Central memory CD8-positive, alpha-beta T cell (primary cell): ENCODE data around the gene TNFRSF11A.

Experiments
- ATAC-seq: fragments of 150-1000 bp; cut with Tn5 transposase; replicated peaks from 2 replicates; pipeline ENCODE4 v1.10.0; 2022; ENCODE audit warnings: mild to moderate bottlenecking, moderate FRiP score, moderate number of reproducible peaks; ENCODE audit not compliant: poor library complexity, severe bottlenecking; ENCODE audit errors: extremely low read depth
- DNase-seq, 2 donors: peaks; one replicate each; pipeline ENCODE4 v3.0.0; 2021; ENCODE audit warnings: low spot score in 2 of 2
- H3K27ac Mint-ChIP-seq: one replicate; pipeline ENCODE4 v1.8.0; 2022; ENCODE audit warnings: low read depth, mild to moderate bottlenecking, moderate library complexity, mixed read lengths
- H3K27me3 Mint-ChIP-seq: one replicate; pipeline ENCODE4 v1.8.0; 2022; ENCODE audit warnings: mixed read lengths
- H3K36me3 Mint-ChIP-seq: one replicate; pipeline ENCODE4 v1.8.0; 2022; ENCODE audit warnings: mild to moderate bottlenecking, moderate library complexity, mixed read lengths; ENCODE audit not compliant: insufficient read depth
- H3K4me1 Mint-ChIP-seq: one replicate; pipeline ENCODE4 v1.8.0; 2022; ENCODE audit warnings: mixed read lengths
- H3K4me3 Mint-ChIP-seq: one replicate; pipeline ENCODE4 v1.8.0; 2022; ENCODE audit warnings: mild to moderate bottlenecking, moderate library complexity, mixed read lengths
- H3K9me3 Mint-ChIP-seq: one replicate; pipeline ENCODE4 v1.8.0; 2022; ENCODE audit warnings: mixed read lengths

TNFRSF11A gene

DNA sequence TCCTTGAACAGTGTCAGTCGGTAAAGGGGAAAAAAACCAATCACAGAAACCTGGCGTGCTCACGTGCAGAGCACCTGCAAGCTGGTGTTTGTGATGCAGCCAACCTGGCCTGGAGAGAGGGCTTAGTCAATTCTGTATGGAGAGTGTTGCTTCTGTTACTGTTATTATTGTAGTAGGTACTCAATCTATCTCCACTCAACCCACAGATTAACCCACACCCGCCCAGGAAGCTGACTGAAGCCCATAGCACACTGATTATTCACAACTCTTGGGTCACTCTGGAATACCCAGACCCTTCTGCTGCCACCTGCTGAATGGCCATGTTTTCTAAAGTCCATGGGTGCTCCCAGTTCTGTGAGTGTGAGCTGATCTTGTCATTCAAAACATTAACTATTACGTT lies 53.9 kb downstream of the TNFRSF11A start:
- no peak overlapping the region for H3K27ac Mint-ChIP-seq
- DNase-seq (no peak), ATAC-seq (no peak)
- no peaks in the 10 kb centered on the region for H3K4me1 Mint-ChIP-seq
- H3K9me3 Mint-ChIP-seq: no peaks in the 10 kb centered on the region
- peaks cover 4% of the 10 kb centered on the region for H3K36me3 Mint-ChIP-seq
- H3K4me3 Mint-ChIP-seq: no peak overlapping the region
- H3K27me3 Mint-ChIP-seq: peaks cover 16% of the 10 kb centered on the region

DNA sequence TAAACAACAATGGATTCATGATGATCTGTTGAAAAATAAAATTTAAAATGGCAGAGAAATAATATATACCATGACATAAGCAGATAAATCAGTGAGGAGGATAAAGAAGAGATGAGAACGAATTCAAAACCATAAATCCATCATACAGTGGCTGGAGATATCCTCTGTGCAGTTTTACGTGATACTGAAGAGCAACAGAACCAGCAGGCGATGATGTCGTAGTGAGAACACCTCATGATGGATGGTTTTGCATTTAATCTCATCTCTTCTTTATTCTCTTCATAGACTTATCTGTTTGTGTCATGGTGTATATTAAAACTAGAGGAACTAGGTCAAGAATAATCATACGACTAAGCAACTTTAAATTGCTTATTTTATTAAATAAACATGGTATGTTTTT lies 56.3 kb downstream of the TNFRSF11A start:
- Mint-ChIP-seq H3K4me3 (no peak overlapping the region), H3K36me3 (peaks cover 5% of the 10 kb centered on the region), H3K27me3 (peaks cover 24% of the 10 kb centered on the region), H3K4me1 (no peaks in the 10 kb centered on the region), H3K9me3 (no peaks in the 10 kb centered on the region), H3K27ac (no peak overlapping the region)
- DNase-seq (no peak), ATAC-seq (no peak)

DNA sequence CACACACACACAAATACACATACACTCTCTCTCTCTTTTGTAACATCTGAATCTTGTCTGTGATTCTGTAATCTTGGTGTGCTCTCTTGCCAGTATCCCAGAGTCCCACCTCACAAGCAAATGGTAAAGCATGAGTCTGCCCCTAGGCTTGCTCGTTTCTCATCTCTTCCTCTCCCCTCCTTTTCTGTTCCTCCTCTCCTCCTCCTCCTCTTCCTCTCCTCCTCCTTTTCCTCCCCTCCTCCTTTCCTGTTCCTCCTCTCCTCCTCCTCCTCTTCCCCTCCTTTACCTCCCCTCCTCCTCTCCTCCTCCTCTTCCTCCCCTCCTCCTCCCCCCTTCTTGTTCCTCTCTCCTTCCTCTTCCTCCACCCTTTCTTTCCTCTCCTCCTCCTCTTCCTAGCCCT lies 59.0 kb downstream of the TNFRSF11A start:
- Mint-ChIP-seq H3K4me3 (no peak overlapping the region), H3K36me3 (peaks cover 3% of the 10 kb centered on the region), H3K4me1 (no peaks in the 10 kb centered on the region), H3K27me3 (peaks cover 31% of the 10 kb centered on the region), H3K9me3 (no peaks in the 10 kb centered on the region), H3K27ac (no peak overlapping the region)
- ATAC-seq (no peak), DNase-seq (no peak)

DNA sequence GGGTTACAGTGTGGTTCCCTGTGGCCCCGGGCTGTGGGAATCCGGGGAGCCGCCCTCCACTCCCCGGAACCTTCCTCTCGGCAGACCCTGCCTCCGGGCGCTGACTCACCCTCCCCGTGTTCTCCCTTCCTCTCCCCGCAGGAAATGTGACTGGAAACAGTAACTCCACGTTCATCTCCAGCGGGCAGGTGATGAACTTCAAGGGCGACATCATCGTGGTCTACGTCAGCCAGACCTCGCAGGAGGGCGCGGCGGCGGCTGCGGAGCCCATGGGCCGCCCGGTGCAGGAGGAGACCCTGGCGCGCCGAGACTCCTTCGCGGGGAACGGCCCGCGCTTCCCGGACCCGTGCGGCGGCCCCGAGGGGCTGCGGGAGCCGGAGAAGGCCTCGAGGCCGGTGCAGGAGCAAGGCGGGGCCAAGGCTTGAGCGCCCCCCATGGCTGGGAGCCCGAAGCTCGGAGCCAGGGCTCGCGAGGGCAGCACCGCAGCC lies 59.5 kb downstream of the TNFRSF11A start:
- DNase-seq (no peak), ATAC-seq (no peak)
- Mint-ChIP-seq H3K4me1 (no peaks in the 10 kb centered on the region), H3K27ac (no peak overlapping the region), H3K4me3 (no peak overlapping the region), H3K36me3 (peaks cover 3% of the 10 kb centered on the region), H3K9me3 (no peaks in the 10 kb centered on the region), H3K27me3 (peaks cover 36% of the 10 kb centered on the region)

DNA sequence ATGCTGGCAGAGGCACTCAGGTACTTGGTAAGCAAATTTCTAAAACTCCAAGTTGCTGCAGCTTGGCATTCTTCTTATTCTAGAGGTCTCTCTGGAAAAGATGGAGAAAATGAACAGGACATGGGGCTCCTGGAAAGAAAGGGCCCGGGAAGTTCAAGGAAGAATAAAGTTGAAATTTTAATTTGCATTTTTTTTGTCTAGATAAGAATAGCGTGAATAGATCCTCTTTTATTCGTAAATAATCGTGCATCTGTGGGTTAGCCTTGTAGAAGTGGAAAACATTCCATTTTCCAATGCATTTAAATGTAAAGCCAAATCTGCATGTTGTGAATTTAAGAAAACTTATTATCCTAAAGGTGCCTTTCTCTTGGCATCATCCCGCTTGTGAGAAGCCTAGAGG lies 61.0 kb downstream of the TNFRSF11A start:
- Mint-ChIP-seq H3K27ac (no peak overlapping the region), H3K4me1 (no peaks in the 10 kb centered on the region), H3K27me3 (peaks cover 48% of the 10 kb centered on the region), H3K9me3 (peaks cover 4% of the 10 kb centered on the region), H3K36me3 (peaks cover 3% of the 10 kb centered on the region), H3K4me3 (no peak overlapping the region)
- ATAC-seq: no peak
- no peak for DNase-seq

DNA sequence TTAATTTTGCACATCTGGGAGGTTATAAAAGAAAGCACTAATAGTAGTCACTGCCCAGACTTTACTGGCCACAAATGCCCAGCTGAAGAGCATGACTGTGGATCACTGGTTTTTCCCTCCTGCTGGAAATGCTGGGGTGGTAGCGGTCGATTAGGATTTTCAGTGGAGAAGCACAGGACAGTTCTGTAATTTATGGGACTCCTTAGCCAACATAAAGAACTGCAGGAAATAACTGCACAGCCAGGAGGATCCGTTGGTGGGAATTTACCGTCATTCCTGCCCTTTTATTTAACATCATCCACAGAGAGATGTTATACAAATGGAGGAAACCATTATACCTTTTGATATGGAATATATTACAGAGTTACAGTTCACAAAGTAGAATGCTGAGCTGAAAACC lies 61.5 kb downstream of the TNFRSF11A start:
- ATAC-seq (no peak), DNase-seq (no peak)
- peaks cover 53% of the 10 kb centered on the region for H3K27me3 Mint-ChIP-seq
- peaks cover 3% of the 10 kb centered on the region for H3K36me3 Mint-ChIP-seq
- H3K4me1 Mint-ChIP-seq: no peaks in the 10 kb centered on the region
- no peak overlapping the region for H3K27ac Mint-ChIP-seq
- H3K4me3 Mint-ChIP-seq: no peak overlapping the region
- peaks cover 5% of the 10 kb centered on the region for H3K9me3 Mint-ChIP-seq

DNA sequence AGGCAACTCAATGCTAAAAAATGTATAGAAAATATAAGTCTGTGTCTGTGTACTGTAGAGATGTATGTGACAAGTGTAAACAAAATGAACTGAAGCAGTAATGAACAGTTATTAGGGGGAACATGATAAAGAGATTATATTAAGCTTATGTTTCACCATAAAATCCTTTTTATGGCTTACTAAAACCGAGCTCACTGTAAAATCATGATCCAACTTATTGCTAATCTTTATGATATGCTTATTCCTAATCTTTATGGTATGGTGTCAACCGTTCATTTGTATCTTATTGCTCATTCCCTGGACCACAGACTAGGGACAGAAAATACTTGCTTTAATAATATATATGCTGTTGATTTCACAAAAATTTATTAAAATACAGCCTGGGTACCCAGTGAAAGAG lies 62.1 kb downstream of the TNFRSF11A start:
- peaks cover 1% of the 10 kb centered on the region for H3K36me3 Mint-ChIP-seq
- H3K4me1 Mint-ChIP-seq: no peaks in the 10 kb centered on the region
- H3K27me3 Mint-ChIP-seq: peaks cover 54% of the 10 kb centered on the region
- peaks cover 5% of the 10 kb centered on the region for H3K9me3 Mint-ChIP-seq
- H3K27ac Mint-ChIP-seq: no peak overlapping the region
- no peak for ATAC-seq
- H3K4me3 Mint-ChIP-seq: no peak overlapping the region
- no peak for DNase-seq

DNA sequence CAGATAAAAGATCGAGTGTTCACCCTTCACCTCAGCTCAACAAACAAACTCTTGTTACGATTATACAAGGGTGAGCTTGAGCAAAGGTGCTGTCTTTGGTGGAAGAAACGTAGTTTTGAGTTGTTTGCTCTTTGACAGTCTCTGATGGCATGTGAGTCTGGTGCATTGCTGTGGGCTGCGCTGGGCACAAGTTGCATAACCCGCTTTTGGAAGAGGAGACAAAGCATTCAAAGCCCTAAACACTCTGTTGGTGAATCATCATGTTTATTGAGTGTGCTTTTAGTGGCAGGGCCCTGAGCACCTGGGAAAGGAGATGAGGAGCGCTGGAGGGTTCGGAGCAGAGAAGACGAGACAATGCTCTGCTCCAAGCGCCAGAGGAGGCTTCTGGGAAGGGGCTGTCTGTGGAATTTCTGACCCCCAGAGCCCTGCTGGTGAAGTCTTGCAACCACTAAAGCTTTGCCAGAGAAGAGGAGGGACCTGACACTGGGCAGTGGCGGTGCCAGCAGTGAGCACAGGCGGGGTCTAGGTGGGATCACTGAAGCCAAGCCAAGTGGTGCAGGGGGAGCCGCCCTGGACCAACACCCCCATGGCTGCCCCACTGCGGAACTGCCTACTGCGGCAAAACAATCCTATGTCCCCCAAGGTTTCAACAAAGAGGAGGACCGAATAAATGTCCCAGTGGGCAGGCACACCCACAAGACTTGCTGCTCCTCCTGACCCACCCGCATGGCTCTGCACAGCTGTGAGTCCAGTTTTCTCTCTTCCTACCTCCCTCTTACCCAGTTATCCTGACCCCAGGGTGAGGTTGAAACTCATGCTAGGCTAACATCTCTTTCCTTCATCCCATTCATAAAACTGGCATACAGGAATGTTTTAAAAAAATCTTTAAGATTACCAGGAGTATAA lies 64.0 kb downstream of the TNFRSF11A start:
- no peaks in the 10 kb centered on the region for H3K4me1 Mint-ChIP-seq
- H3K36me3 Mint-ChIP-seq: peaks cover 1% of the 10 kb centered on the region
- ATAC-seq (no peak), DNase-seq (no peak)
- H3K4me3 Mint-ChIP-seq: no peak overlapping the region
- peaks cover 5% of the 10 kb centered on the region for H3K9me3 Mint-ChIP-seq
- peaks cover 58% of the 10 kb centered on the region for H3K27me3 Mint-ChIP-seq
- H3K27ac Mint-ChIP-seq: no peak overlapping the region

DNA sequence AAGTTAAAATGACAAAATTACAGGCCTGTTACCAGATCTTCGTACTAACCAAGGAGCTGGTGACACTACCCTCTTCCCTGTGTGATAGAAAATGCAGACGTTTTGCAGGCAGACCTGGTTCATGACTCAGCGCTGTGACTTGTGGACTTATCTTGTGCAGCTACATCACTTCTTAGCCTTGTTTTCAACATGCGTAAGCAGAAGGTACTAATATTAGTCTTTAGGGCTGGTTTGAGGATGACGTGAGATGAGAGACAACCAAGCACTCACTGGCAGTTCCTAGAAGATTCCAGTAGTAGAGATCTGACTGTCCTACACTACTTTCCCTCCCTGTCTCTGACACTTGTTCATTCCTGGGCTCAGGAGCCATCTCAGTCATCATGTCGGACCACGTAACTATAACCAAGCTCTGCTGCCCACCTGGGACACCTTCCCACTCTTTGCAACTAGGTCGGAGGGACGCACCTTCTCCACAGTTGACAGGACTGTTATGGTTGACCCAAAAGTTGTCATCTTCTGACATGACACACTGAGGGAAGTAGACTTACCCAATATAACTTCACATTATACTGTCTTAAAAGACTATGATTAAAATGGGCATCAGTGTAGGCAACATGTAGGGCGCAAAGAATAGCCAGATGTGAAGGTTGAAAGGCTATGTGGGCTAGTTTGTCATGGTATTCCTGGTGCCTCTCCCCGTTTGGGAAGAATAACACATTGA lies 64.8 kb downstream of the TNFRSF11A start:
- Mint-ChIP-seq H3K27ac (no peak overlapping the region), H3K27me3 (peaks cover 61% of the 10 kb centered on the region), H3K4me1 (no peaks in the 10 kb centered on the region), H3K9me3 (peaks cover 5% of the 10 kb centered on the region), H3K36me3 (no peaks in the 10 kb centered on the region), H3K4me3 (no peak overlapping the region)
- no peak for ATAC-seq
- DNase-seq: no peak

DNA sequence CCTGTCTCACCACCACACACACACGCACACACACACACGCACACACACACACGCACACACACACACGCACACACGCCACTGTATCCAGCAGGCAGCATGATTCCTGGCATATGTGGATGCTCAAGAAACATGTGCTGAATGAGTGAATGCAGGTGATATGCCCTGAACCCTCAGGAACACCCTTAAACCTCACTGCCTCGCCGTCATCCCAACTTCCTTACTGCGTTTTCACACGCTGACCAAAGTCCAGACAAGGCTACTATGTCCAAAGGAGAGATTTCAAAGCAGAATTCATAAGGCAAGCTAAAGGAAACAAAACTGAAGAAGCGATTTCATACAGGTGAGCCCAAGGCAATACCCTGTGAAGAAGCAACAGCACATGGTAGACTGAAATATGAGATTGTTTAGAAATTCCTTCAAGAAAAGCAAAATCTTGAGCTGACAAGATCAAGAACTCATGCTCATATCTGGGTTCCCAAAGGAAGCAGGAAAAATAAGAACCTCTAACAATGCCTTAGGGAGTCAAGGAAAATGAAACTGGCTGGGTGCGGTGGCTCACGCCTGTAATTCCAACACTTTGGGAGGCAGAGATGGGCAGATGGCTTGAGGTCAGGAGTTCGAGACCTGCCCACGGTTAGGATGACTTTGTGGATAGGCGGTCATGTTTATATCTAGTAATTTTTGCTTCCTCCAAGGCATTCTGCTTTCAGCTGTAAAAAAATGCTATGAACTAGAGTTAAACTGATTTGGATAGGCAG lies 69.1 kb downstream of the TNFRSF11A start:
- no peak overlapping the region for H3K27ac Mint-ChIP-seq
- H3K36me3 Mint-ChIP-seq: no peaks in the 10 kb centered on the region
- peaks cover 5% of the 10 kb centered on the region for H3K9me3 Mint-ChIP-seq
- peaks cover 44% of the 10 kb centered on the region for H3K27me3 Mint-ChIP-seq
- ATAC-seq (no peak), DNase-seq (no peak)
- H3K4me1 Mint-ChIP-seq: no peaks in the 10 kb centered on the region
- H3K4me3 Mint-ChIP-seq: no peak overlapping the region

DNA sequence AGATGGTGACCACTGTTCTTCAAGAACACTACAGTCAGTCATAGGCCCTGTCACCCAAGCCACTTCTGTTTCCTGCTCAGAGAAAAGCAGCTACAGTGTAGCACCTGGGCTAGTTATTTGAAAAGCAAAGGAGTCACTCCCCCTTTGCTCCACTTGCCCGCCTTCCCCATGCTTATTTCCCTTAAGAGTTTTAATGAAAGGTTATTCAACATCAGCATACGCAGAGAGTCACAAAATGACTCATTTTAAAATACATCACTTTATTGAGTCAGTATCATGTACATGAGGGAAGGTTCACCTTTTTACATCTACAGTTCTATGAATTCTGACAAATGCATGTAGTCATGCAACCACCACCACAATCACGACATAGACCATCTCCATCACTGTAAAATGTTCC lies 71.3 kb downstream of the TNFRSF11A start:
- Mint-ChIP-seq H3K9me3 (no peaks in the 10 kb centered on the region), H3K27ac (no peak overlapping the region), H3K4me1 (no peaks in the 10 kb centered on the region), H3K36me3 (peaks cover 3% of the 10 kb centered on the region), H3K4me3 (no peak overlapping the region), H3K27me3 (peaks cover 41% of the 10 kb centered on the region)
- DNase-seq (no peak), ATAC-seq (no peak)

DNA sequence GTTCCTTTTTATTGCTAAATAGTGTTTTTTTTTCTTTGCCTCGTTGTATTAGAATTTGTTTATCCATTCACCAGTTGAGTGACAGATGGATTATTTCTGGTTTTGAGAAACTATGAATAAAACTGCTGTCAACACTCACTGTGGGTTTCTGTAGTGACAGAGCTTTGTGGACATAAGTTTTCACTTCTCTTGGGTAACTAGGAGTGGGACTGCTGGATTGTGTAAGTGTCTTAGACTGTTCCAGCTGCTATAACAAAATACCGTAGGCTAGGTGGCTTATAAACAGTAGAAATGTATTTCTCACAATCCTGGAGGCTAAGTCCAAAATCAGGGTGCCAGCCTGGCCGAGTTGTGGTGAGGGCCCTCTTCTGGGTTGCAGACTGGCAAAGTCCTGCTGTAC lies 71.9 kb downstream of the TNFRSF11A start:
- ATAC-seq: no peak
- H3K4me1 Mint-ChIP-seq: no peaks in the 10 kb centered on the region

More for the DNA sequence above, 71.9 kb downstream of the TNFRSF11A start:
- H3K36me3 Mint-ChIP-seq: peaks cover 3% of the 10 kb centered on the region
- DNase-seq: no peak
- no peaks in the 10 kb centered on the region for H3K9me3 Mint-ChIP-seq
- no peak overlapping the region for H3K4me3 Mint-ChIP-seq
- H3K27ac Mint-ChIP-seq: no peak overlapping the region
- H3K27me3 Mint-ChIP-seq: peaks cover 36% of the 10 kb centered on the region
